OCI-LY7 (cell line): ENCODE measurements around the gene MPRIP. TPM values are rescaled to one million over a fixed set of nuclear protein-coding genes. Genes with fewer than 3 reads are reported as not detected.

Source experiments
- BruUV-seq: library from RNA; stranded (reverse); fragments of 400-500 nt; replicated peaks from 2 replicates; lab custom pipeline; 2021; lab: Mats Ljungman, UMichigan
- CTCF ChIA-PET: fragments of 300-600 bp; sonication (Branson Sonifier 250); formaldehyde crosslinking; loops from one replicate; lab custom pipeline; 2022; ENCODE audit warnings: antibody characterized with exemption; ENCODE audit not compliant: unreplicated experiment; lab: Charles Lee
- POLR2A ChIA-PET: fragments of 300-600 bp; sonication (Branson Sonifier 250); formaldehyde crosslinking; loops from one replicate; lab custom pipeline; 2022; ENCODE audit warnings: antibody characterized with exemption; lab: Charles Lee
- DNase-seq: peaks from one replicate; pipeline ENCODE4 v3.0.0-alpha.2; 2015; ENCODE audit warnings: low spot score
- H2AFZ ChIP-seq: fragments of 200-600 bp; sonication (generic), shearing (Covaris generic); 2 replicates; pipeline ENCODE4 v1.6.1; 2014; ENCODE audit warnings: mild to moderate bottlenecking, antibody characterized with exemption, low read length, moderate library complexity
- H3K27ac ChIP-seq: fragments of 200-600 bp; sonication (generic); 2 replicates; pipeline ENCODE4 v1.5.1; 2014; ENCODE audit warnings: mixed run types, low read depth, mild to moderate bottlenecking, moderate library complexity, low read length, inconsistent platforms; ENCODE audit not compliant: poor library complexity, severe bottlenecking
- H3K36me3 ChIP-seq: fragments of 200-600 bp; sonication (generic); 2 replicates; pipeline ENCODE4 v1.6.1; 2014; ENCODE audit warnings: mild to moderate bottlenecking, antibody characterized with exemption, low read length, moderate library complexity, mixed read lengths; ENCODE audit not compliant: insufficient read depth
- H3K4me1 ChIP-seq: fragments of 200-600 bp; sonication (generic); 2 replicates; pipeline ENCODE4 v1.5.1; 2014; ENCODE audit warnings: mild to moderate bottlenecking, low read length; ENCODE audit not compliant: insufficient read depth, poor library complexity, severe bottlenecking
- H3K4me2 ChIP-seq: fragments of 200-600 bp; sonication (generic); 2 replicates; pipeline ENCODE4 v1.6.1; 2014; ENCODE audit warnings: mild to moderate bottlenecking, low read length
- H3K4me3 ChIP-seq: fragments of 200-600 bp; sonication (generic); 2 replicates; pipeline ENCODE4 v1.5.1; 2014; ENCODE audit warnings: mild to moderate bottlenecking, low read depth, low read length; ENCODE audit not compliant: poor library complexity, severe bottlenecking
- H3K79me2 ChIP-seq: fragments of 200-600 bp; sonication (generic); 2 replicates; pipeline ENCODE4 v1.6.1; 2016; ENCODE audit warnings: low read depth, mild to moderate bottlenecking, low read length, moderate library complexity, mixed read lengths; ENCODE audit not compliant: insufficient read depth
- H3K9me2 ChIP-seq: fragments of 200-600 bp; sonication (generic); 2 replicates; pipeline ENCODE4 v1.6.1; 2016; ENCODE audit warnings: mild to moderate bottlenecking, low read length, mixed read lengths; ENCODE audit not compliant: insufficient read depth
- H3K9me3 ChIP-seq: fragments of 200-600 bp; sonication (generic); 2 replicates; pipeline ENCODE4 v1.6.1; 2014; ENCODE audit warnings: mild to moderate bottlenecking, mixed run types, low read length, mixed read lengths
- H4K20me1 ChIP-seq: fragments of 200-600 bp; sonication (generic); 2 replicates; pipeline ENCODE4 v1.6.1; 2014; ENCODE audit warnings: mild to moderate bottlenecking, antibody characterized with exemption, low read length, moderate library complexity, mixed read lengths; ENCODE audit not compliant: insufficient read depth
- CTCF ChIP-seq: fragments of 200-600 bp; sonication (generic); conservative IDR thresholded peaks from 2 replicates; pipeline ENCODE4 v1.5.1; 2014; ENCODE audit warnings: mild to moderate bottlenecking, antibody characterized with exemption, low read length, moderate library complexity, mixed read lengths
- EZH2phosphoT487 ChIP-seq: fragments of 200-600 bp; sonication (generic); IDR thresholded peaks from 2 replicates; pipeline ENCODE4 v1.6.1; 2018; ENCODE audit warnings: low read depth, borderline replicate concordance, mild to moderate bottlenecking, mixed run types, antibody characterized with exemption, low read length, moderate library complexity, mixed read lengths
- intact Hi-C: fragments of 100-400 bp; cut with micrococcal nuclease; formaldehyde crosslinking; loops from one replicate; pipeline ENCODE4 v1.10.0; 2022; ENCODE audit not compliant: unreplicated experiment
- total RNA-seq, 2 experiments: library from RNA; depleted of rRNA in 1 of 2; stranded (reverse); fragments of >200 nt in 1 of 2; shearing (Covaris generic) in 1 of 2; gene quantifications; 2 replicates each; pipeline ENCODE4 v1.2.3, GENCODE V29; 2014 to 2022

MPRIP gene
- total RNA-seq, 2 experiments from 2014 or later = 73.3 to 109 TPM

- Histone ChIP-seq H3K4me3 (no peak overlapping the region), H3K4me1 (peaks cover 7% of the 10 kb centered on the region), H3K9me2 (no peaks in the 10 kb centered on the region), H2AFZ (no peak overlapping the region), H3K9me3 (no peaks in the 10 kb centered on the region), H3K27ac (no peak overlapping the region), H3K36me3 (no peaks in the 10 kb centered on the region), H4K20me1 (no peaks in the 10 kb centered on the region), H3K79me2 (no peaks in the 10 kb centered on the region), H3K4me2 (no peak overlapping the region)
- TF ChIP-seq CTCF (no peak), EZH2phosphoT487 (no peak)
- intact Hi-C loops = no loop called here
- ChIA-PET CTCF (no interaction called here), POLR2A (no interaction called here)
- no TSS peak for BruUV-seq
- no peak for DNase-seq
Observed at GRCh38 chr17:17125136-17126084, 83.2 kb downstream of the MPRIP start.

- peaks cover 7% of the 10 kb centered on the region for H3K4me1 ChIP-seq
- intact Hi-C loops = no loop called here
- POLR2A ChIA-PET = no interaction called here
Observed at GRCh38 chr17:17126131-17127110, 84.2 kb downstream of the MPRIP start.

More at GRCh38 chr17:17126131-17127110, 84.2 kb downstream of the MPRIP start:
- H3K27ac ChIP-seq = no peak overlapping the region
- H3K36me3 ChIP-seq = 0 out of 2 replicates have a peak, but pooled peaks cover 2% of the 10 kb centered on the region
- H3K79me2 ChIP-seq = no peaks in the 10 kb centered on the region
- no peaks in the 10 kb centered on the region for H4K20me1 ChIP-seq
- no peak for TF ChIP-seq CTCF
- no peaks in the 10 kb centered on the region for H3K9me2 ChIP-seq
- no peaks in the 10 kb centered on the region for H3K9me3 ChIP-seq
- H2AFZ ChIP-seq = no peak overlapping the region
- CTCF ChIA-PET = no interaction called here
- BruUV-seq = no TSS peak
- no peak for DNase-seq
- no peak overlapping the region for H3K4me2 ChIP-seq
- H3K4me3 ChIP-seq = no peak overlapping the region
